PFSK-1 (cell line): Measurements from ENCODE around the gene SLC22A14.

Experiments
- FOXP2 ChIP-seq: optimal IDR thresholded peaks from 2 replicates; pipeline ENCODE3; 2011; ENCODE audit warnings: borderline replicate concordance, control low read depth, inconsistent platforms; ENCODE audit not compliant: insufficient read depth; ENCODE audit errors: extremely low read length, extremely low read depth
- POLR2AphosphoS5 ChIP-seq: IDR thresholded peaks from 2 replicates; pipeline ENCODE4 v1.6.1; 2012; ENCODE audit warnings: low read depth, mild to moderate bottlenecking, control low read depth, low read length, moderate library complexity
- SIN3A ChIP-seq: IDR thresholded peaks from 2 replicates; pipeline ENCODE4 v1.6.1; 2012; ENCODE audit warnings: mild to moderate bottlenecking, low read length, moderate library complexity, borderline replicate concordance; ENCODE audit not compliant: insufficient read depth
- TAF1 ChIP-seq: IDR thresholded peaks from 2 replicates; pipeline ENCODE4 v1.6.1; 2012; ENCODE audit warnings: low read length, control low read depth, borderline replicate concordance; ENCODE audit not compliant: insufficient read depth
- TF ChIP-seq, protein P1 (sequence below), 2 experiments: IDR thresholded peaks; 2 replicates each; pipeline versions ENCODE4 v1.6.1 to v1.8.0; 2011 to 2012; ENCODE audit warnings: low read depth in 2 of 2, low read length in 2 of 2, control low read depth in 1 of 2, inconsistent platforms in 1 of 2, mild to moderate bottlenecking in 1 of 2, moderate library complexity in 1 of 2; ENCODE audit not compliant: insufficient read depth in 1 of 2

SLC22A14 gene

DNA sequence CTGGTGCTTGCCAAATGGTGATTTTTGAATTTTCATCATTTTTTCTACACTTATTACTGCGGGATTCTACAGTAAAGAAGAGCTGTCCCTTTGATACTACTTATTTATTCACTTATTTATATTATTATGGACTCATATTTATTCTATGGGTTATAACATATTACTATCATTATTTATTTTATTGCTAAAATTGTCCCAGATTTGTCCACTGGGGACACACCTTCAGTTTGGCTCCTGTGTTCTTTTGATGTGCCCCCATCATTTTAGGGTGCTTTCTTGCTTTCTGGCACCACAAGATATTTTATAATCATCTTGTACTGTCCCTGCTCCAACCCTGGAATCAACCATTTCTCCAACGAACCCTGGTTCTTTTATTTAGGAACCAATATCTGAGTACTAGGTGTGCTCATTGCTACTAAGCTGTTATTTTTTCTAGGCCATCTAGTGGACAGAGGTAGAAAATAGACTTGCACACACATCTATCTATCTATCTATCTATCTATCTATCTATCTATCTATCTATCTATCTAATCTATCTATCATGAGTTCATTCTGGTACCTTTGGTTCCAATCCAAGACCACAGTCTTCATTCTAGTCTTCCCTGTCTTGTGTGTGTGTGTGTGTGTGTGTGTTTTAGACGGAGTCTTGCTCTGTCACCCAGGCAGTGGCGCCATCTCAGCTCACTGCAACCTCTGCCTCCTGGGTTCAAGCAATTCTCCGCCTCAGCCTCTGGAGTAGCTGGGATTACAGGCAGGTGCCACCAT is 16.0 kb downstream of the SLC22A14 start:
- TF ChIP-seq TAF1 (no peak), FOXP2 (no peak), POLR2AphosphoS5 (no peak), SIN3A (no peak)
- TF ChIP-seq, protein P1, sequence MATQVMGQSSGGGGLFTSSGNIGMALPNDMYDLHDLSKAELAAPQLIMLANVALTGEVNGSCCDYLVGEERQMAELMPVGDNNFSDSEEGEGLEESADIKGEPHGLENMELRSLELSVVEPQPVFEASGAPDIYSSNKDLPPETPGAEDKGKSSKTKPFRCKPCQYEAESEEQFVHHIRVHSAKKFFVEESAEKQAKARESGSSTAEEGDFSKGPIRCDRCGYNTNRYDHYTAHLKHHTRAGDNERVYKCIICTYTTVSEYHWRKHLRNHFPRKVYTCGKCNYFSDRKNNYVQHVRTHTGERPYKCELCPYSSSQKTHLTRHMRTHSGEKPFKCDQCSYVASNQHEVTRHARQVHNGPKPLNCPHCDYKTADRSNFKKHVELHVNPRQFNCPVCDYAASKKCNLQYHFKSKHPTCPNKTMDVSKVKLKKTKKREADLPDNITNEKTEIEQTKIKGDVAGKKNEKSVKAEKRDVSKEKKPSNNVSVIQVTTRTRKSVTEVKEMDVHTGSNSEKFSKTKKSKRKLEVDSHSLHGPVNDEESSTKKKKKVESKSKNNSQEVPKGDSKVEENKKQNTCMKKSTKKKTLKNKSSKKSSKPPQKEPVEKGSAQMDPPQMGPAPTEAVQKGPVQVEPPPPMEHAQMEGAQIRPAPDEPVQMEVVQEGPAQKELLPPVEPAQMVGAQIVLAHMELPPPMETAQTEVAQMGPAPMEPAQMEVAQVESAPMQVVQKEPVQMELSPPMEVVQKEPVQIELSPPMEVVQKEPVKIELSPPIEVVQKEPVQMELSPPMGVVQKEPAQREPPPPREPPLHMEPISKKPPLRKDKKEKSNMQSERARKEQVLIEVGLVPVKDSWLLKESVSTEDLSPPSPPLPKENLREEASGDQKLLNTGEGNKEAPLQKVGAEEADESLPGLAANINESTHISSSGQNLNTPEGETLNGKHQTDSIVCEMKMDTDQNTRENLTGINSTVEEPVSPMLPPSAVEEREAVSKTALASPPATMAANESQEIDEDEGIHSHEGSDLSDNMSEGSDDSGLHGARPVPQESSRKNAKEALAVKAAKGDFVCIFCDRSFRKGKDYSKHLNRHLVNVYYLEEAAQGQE (IDR thresholded peaks at IDR 0.05; ENCODE audit: insufficient read depth in 1 of 2, low read depth in 2 of 2, low read length in 2 of 2), result no peak

- no peak for TF ChIP-seq FOXP2
- TF ChIP-seq, protein P1 (IDR thresholded peaks at IDR 0.05; ENCODE audit: insufficient read depth in 1 of 2, low read depth in 2 of 2, low read length in 2 of 2), result no peak
- no peak for TF ChIP-seq POLR2AphosphoS5
Observed at GRCh38 chr3:38306941-38307340, 24.8 kb downstream of the SLC22A14 start.

DNA sequence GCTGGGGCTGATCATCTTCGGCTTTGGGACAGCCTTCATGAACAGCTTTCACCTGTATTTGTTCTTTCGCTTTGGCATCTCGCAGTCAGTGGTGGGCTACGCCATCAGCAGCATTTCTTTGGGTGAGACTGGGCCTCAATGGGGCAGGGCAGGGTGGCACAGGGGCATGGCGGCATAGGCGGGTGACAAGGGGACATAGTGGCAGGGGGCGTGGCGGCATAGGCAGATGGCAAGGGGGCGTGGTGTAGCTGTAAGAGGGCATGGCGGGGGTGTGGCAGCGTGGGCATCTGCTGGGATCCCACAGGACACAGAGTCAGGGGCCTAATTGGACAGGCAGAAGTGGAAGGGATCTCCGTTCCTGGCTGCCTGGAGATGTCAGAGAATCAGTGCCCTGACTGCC is 25.5 kb downstream of the SLC22A14 start:
- TF ChIP-seq FOXP2 (no peak), TAF1 (no peak), SIN3A (no peak), POLR2AphosphoS5 (no peak)
- TF ChIP-seq, protein P1 (IDR thresholded peaks at IDR 0.05; ENCODE audit: insufficient read depth in 1 of 2, low read depth in 2 of 2, low read length in 2 of 2), result no peak

DNA sequence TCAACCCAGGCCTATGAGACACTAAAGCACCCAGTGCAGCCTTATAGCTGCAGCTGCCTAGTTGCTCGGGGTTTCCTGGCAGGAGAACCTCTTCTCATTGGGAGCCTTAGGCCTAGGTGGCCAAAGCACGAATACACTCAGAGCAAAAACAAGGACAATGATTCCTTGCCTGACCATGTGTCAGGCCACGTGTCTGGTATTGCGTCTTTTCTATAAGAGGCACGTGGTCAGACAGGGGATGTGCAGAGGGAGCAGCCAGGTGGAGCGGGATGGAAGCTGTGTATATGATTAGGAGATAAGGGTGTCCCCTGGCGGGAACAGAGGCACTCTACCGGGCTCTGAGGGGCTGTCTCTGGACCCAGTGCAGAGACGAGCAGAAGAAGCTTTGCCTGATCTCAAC is 26.4 kb downstream of the SLC22A14 start:
- TF ChIP-seq, protein P1 (IDR thresholded peaks at IDR 0.05; ENCODE audit: insufficient read depth in 1 of 2, low read depth in 2 of 2, low read length in 2 of 2), result no peak
- TF ChIP-seq TAF1 (no peak), POLR2AphosphoS5 (no peak), FOXP2 (no peak), SIN3A (no peak)

DNA sequence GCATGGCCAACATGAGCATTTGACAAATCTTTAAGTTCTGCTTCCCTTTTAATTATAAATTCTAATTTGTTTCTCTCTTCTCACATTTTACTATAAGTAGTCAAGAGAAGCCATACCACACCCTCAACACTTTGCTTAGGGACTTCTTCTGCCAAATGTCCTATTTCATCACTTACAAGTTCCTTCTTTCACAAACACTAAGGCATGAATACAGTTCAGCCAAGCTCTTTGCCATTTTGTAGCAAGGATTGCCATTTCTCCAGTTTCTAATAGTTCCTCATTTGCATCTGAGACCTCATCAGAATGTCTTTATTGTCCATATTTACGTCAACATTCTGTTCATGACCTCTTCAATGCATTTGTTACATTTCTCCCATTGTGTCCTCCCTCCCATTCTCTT is 29.4 kb downstream of the SLC22A14 start:
- TF ChIP-seq FOXP2, result no peak
- TF ChIP-seq, protein P1 (IDR thresholded peaks at IDR 0.05; ENCODE audit: insufficient read depth in 1 of 2, low read depth in 2 of 2, low read length in 2 of 2), result no peak
- no peak for TF ChIP-seq POLR2AphosphoS5
- no peak for TF ChIP-seq SIN3A
- no peak for TF ChIP-seq TAF1
